HUES48 (cell line): ENCODE data around the gene OPHN1.

ENCODE experiments used
- H3K27ac ChIP-seq: one replicate; pipeline ENCODE4 v1.7.0; 2013; ENCODE audit warnings: low read depth, low read length, inconsistent platforms
- H3K27me3 ChIP-seq: 2 replicates; pipeline ENCODE4 v1.6.1; 2013; ENCODE audit warnings: mild to moderate bottlenecking, low read length; ENCODE audit not compliant: control insufficient read depth, insufficient read depth
- H3K36me3 ChIP-seq: 2 replicates; pipeline ENCODE4 v1.6.1; 2013; ENCODE audit warnings: low read length; ENCODE audit not compliant: control insufficient read depth, insufficient read depth
- H3K4me1 ChIP-seq: 2 replicates; pipeline ENCODE4 v1.6.1; 2013; ENCODE audit warnings: mild to moderate bottlenecking, low read length; ENCODE audit not compliant: control insufficient read depth, insufficient read depth
- H3K4me3 ChIP-seq: 2 replicates; pipeline ENCODE4 v1.5.1; 2013; ENCODE audit warnings: mild to moderate bottlenecking, low read depth, low read length
- H3K9ac ChIP-seq: 2 replicates; pipeline ENCODE4 v1.6.1; 2013; ENCODE audit warnings: mild to moderate bottlenecking, low read depth, low read length, moderate library complexity
- H3K9me3 ChIP-seq: 2 replicates; pipeline ENCODE4 v1.6.1; 2013; ENCODE audit warnings: low read length; ENCODE audit not compliant: control insufficient read depth, insufficient read depth

The OPHN1 gene

DNA sequence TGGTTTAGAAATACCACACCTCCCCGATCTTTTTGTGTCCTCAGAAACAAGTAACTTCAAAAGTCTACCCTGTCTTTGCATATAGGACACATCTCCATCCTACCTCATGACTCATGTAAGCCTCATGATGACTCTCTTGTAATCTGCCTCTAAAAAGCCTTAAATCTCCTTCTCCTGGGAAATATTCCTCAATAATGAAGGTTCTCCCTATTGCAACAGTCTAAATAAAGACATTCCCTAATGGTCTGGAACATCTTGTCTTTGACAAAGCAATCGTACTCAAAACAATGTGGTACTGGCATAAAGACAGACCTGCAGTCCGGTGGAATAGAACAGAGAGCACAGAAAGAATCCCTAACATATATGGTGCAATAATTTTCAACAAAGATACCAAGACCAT, 257.7 kb downstream of the OPHN1 start:
- Histone ChIP-seq H3K36me3 (no peaks in the 10 kb centered on the region), H3K9ac (no peak overlapping the region), H3K4me3 (no peak overlapping the region), H3K4me1 (no peaks in the 10 kb centered on the region), H3K9me3 (peaks cover 28% of the 10 kb centered on the region; the same call in 1 of the 2 replicates), H3K27ac (no peak overlapping the region), H3K27me3 (no peaks in the 10 kb centered on the region)

- Histone ChIP-seq H3K4me1 (no peaks in the 10 kb centered on the region), H3K36me3 (no peaks in the 10 kb centered on the region), H3K9ac (no peak overlapping the region), H3K27ac (no peak overlapping the region), H3K9me3 (peaks cover 40% of the 10 kb centered on the region), H3K4me3 (no peak overlapping the region), H3K27me3 (no peaks in the 10 kb centered on the region)
Measured at GRCh38 chrX:68163441-68163840, 269.9 kb downstream of the OPHN1 start.

- H3K27ac ChIP-seq: no peak overlapping the region
- H3K27me3 ChIP-seq: no peaks in the 10 kb centered on the region
- no peaks in the 10 kb centered on the region for H3K36me3 ChIP-seq
- no peak overlapping the region for H3K9ac ChIP-seq
- H3K9me3 ChIP-seq: peaks cover 44% of the 10 kb centered on the region
- H3K4me1 ChIP-seq: no peaks in the 10 kb centered on the region
- H3K4me3 ChIP-seq: no peak overlapping the region
Measured at GRCh38 chrX:68147848-68148247, 285.4 kb downstream of the OPHN1 start.

DNA sequence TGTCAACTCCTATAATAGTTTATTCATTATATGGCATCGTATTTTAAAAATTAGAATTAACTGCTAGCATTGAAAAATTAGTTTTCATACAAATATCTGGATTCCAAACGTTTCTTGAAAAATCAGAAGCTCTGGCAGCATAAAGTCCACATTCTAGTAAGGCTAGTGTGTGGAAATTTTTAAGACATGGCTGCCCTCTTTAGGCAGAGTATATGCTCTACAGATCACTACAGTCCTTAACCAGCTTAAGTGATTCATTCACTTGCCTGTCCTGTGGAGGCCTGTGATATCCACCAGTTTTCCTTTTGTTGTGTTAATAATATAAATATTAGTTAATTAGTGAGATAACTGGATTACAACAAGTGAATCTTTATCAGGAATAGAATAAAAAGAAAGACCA, 287.2 kb downstream of the OPHN1 start:
- H3K27me3 ChIP-seq: no peaks in the 10 kb centered on the region
- H3K4me3 ChIP-seq: no peak overlapping the region
- no peaks in the 10 kb centered on the region for H3K36me3 ChIP-seq
- peaks cover 39% of the 10 kb centered on the region for H3K9me3 ChIP-seq
- H3K27ac ChIP-seq: no peak overlapping the region
- no peak overlapping the region for H3K9ac ChIP-seq
- H3K4me1 ChIP-seq: no peaks in the 10 kb centered on the region

GRCh38 chrX:68139791-68140190, 293.5 kb downstream of the OPHN1 start:
- Histone ChIP-seq H3K9ac (no peak overlapping the region), H3K27me3 (no peaks in the 10 kb centered on the region), H3K27ac (no peak overlapping the region), H3K36me3 (no peaks in the 10 kb centered on the region), H3K9me3 (peaks cover 19% of the 10 kb centered on the region), H3K4me1 (no peaks in the 10 kb centered on the region), H3K4me3 (no peak overlapping the region)

DNA sequence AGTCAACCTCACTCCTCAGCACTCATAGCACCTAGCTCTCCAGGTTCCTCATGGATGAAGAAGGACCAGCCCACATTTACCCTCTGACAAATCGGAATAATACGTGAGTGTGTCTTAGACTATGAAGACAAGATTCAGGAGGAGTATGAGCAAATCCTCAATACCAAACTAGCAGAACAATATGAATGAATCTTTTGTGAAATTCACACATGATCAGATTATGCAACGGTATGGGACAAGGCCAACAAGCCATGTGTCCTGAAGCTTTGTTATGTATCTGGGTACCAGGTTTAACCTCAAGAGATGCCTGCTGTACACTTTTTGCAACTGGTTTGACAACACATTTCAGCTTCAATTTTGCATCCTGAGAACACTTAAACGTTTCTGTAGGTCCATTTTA, 300.1 kb downstream of the OPHN1 start:
- Histone ChIP-seq H3K36me3 (no peaks in the 10 kb centered on the region), H3K9ac (no peak overlapping the region), H3K4me3 (no peak overlapping the region), H3K9me3 (peaks cover 29% of the 10 kb centered on the region), H3K4me1 (no peaks in the 10 kb centered on the region), H3K27ac (no peak overlapping the region), H3K27me3 (no peaks in the 10 kb centered on the region)

- H3K27me3 ChIP-seq: no peaks in the 10 kb centered on the region
Measured at GRCh38 chrX:68132749-68133148, 300.5 kb downstream of the OPHN1 start.

GRCh38 chrX:68121835-68122234, 311.5 kb downstream of the OPHN1 start:
- Histone ChIP-seq H3K27ac (no peak overlapping the region), H3K9ac (no peak overlapping the region), H3K27me3 (no peaks in the 10 kb centered on the region), H3K9me3 (peaks cover 31% of the 10 kb centered on the region), H3K36me3 (no peaks in the 10 kb centered on the region), H3K4me1 (no peaks in the 10 kb centered on the region), H3K4me3 (no peak overlapping the region)

More at GRCh38 chrX:68132749-68133148, 300.5 kb downstream of the OPHN1 start:
- Histone ChIP-seq H3K4me3 (no peak overlapping the region), H3K9me3 (peaks cover 30% of the 10 kb centered on the region), H3K4me1 (no peaks in the 10 kb centered on the region), H3K36me3 (no peaks in the 10 kb centered on the region), H3K9ac (no peak overlapping the region), H3K27ac (no peak overlapping the region)

GRCh38 chrX:68121371-68121770, 311.9 kb downstream of the OPHN1 start:
- Histone ChIP-seq H3K4me3 (no peak overlapping the region), H3K4me1 (no peaks in the 10 kb centered on the region), H3K27ac (no peak overlapping the region)

DNA sequence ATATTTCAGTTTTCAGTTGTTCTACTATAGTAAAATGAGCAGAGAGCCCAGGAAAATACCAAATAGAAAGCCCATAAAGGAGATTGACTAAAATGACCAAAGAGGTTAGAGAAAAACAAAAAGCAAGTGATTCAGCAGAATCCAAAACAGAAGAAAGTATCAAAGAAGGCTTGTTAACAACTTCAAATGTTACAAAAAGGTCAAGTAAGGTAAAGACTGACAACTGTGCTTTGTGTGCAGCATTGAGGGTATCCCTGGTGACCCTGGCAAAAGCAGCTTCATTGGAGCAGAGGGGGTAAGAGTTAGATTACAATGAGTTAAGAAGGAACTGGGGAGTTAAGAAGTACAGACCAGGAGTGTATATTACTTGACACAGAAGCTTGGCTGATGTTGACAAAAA, 317.9 kb downstream of the OPHN1 start:
- Histone ChIP-seq H3K27me3 (no peaks in the 10 kb centered on the region), H3K36me3 (0 out of 2 replicates have a peak, but pooled peaks cover 1% of the 10 kb centered on the region), H3K9ac (no peak overlapping the region), H3K9me3 (peaks cover 30% of the 10 kb centered on the region), H3K27ac (no peak overlapping the region), H3K4me3 (no peak overlapping the region), H3K4me1 (peaks cover 18% of the 10 kb centered on the region)

More at GRCh38 chrX:68121371-68121770, 311.9 kb downstream of the OPHN1 start:
- no peaks in the 10 kb centered on the region for H3K27me3 ChIP-seq
- peaks cover 31% of the 10 kb centered on the region for H3K9me3 ChIP-seq
- no peaks in the 10 kb centered on the region for H3K36me3 ChIP-seq
- H3K9ac ChIP-seq: no peak overlapping the region

- Histone ChIP-seq H3K4me3 (no peak overlapping the region), H3K9me3 (peaks cover 33% of the 10 kb centered on the region), H3K9ac (no peak overlapping the region), H3K27ac (no peak overlapping the region), H3K4me1 (peaks cover 18% of the 10 kb centered on the region), H3K36me3 (0 out of 2 replicates have a peak, but pooled peaks cover 2% of the 10 kb centered on the region), H3K27me3 (no peaks in the 10 kb centered on the region)
Measured at GRCh38 chrX:68114573-68115129, 318.6 kb downstream of the OPHN1 start.
